Panc1 (cell line): ENCODE measurements around the gene DOCK4. TPM values are rescaled to one million over a fixed set of nuclear protein-coding genes. Genes with fewer than 3 reads are reported as not detected.

Experiments used
- ATAC-seq: fragments of 200-7000 bp; cut with Tn5 transposase; 2 replicates; pipeline ENCODE4 v1.9.1; 2020; ENCODE audit warnings: mild to moderate bottlenecking, moderate library complexity
- BruUV-seq: library from RNA; stranded (reverse); fragments of 400-500 nt; replicated peaks from 2 replicates; lab custom pipeline; 2021; lab: Mats Ljungman, UMichigan
- CTCF ChIA-PET: fragments of 300-600 bp; sonication (Branson Sonifier 250); formaldehyde crosslinking; loops from one replicate; lab custom pipeline; 2022; ENCODE audit warnings: antibody characterized with exemption; lab: Charles Lee
- POLR2A ChIA-PET: fragments of 300-600 bp; sonication (Branson Sonifier 250); formaldehyde crosslinking; loops from one replicate; lab custom pipeline; 2022; ENCODE audit warnings: antibody characterized with exemption; lab: Charles Lee
- DNase-seq: peaks from one replicate; pipeline ENCODE4 v3.0.0-alpha.2; 2010; ENCODE audit warnings: low read depth, low spot score
- H3K27ac ChIP-seq: 2 replicates; pipeline ENCODE4 v1.5.1; 2011; ENCODE audit warnings: mild to moderate bottlenecking, low read length, inconsistent platforms
- H3K27me3 ChIP-seq: fragments of 200-500 bp; sonication (Bioruptor generic); 2 replicates; pipeline ENCODE4 v1.6.0; 2014; ENCODE audit warnings: low read length, inconsistent platforms; ENCODE audit not compliant: control insufficient read depth, insufficient read depth
- H3K36me3 ChIP-seq: fragments of 200-500 bp; sonication (Bioruptor generic); 2 replicates; pipeline ENCODE4 v1.5.1; 2014; ENCODE audit warnings: inconsistent platforms, mild to moderate bottlenecking, low read length, moderate library complexity; ENCODE audit not compliant: control insufficient read depth, insufficient read depth
- H3K4me1 ChIP-seq: 2 replicates; pipeline ENCODE4 v1.5.1; 2011; ENCODE audit warnings: inconsistent platforms, mild to moderate bottlenecking, low read length, moderate library complexity; ENCODE audit not compliant: control insufficient read depth, insufficient read depth
- H3K4me3 ChIP-seq, 2 experiments: 2 replicates each; pipeline ENCODE4 v1.5.1; 2011 to 2012; ENCODE audit warnings: low read depth in 2 of 2, low read length in 2 of 2, mild to moderate bottlenecking in 2 of 2, inconsistent platforms in 1 of 2, moderate library complexity in 1 of 2
- H3K9me3 ChIP-seq: fragments of 200-500 bp; sonication (Bioruptor generic); 2 replicates; pipeline ENCODE4 v1.5.1; 2014; ENCODE audit warnings: low read depth, mild to moderate bottlenecking, inconsistent platforms, low read length, moderate library complexity; ENCODE audit not compliant: control insufficient read depth, insufficient read depth
- CTCF ChIP-seq: fragments of 450-650 bp; IDR thresholded peaks from 2 replicates; pipeline ENCODE4 v1.5.1; 2017; ENCODE audit warnings: mild to moderate bottlenecking
- POLR2AphosphoS5 ChIP-seq: IDR thresholded peaks from 2 replicates; pipeline ENCODE4 v1.6.1; 2012; ENCODE audit warnings: mild to moderate bottlenecking, low read depth, low read length, moderate library complexity
- REST ChIP-seq, 2 experiments: IDR thresholded peaks; 2 replicates each; pipeline ENCODE4 v1.6.1; 2011 to 2012; ENCODE audit warnings: low read depth in 2 of 2, control low read depth in 1 of 2, low read length in 1 of 2, mild to moderate bottlenecking in 1 of 2, moderate library complexity in 1 of 2; ENCODE audit not compliant: insufficient read depth in 1 of 2
- SIN3A ChIP-seq: IDR thresholded peaks from 2 replicates; pipeline ENCODE4 v1.6.1; 2012; ENCODE audit warnings: low read depth, mild to moderate bottlenecking, low read length, moderate library complexity, borderline replicate concordance; ENCODE audit not compliant: insufficient read depth
- TCF7L2 ChIP-seq: IDR thresholded peaks from 2 replicates; pipeline ENCODE4 v1.6.1; 2011; ENCODE audit warnings: mild to moderate bottlenecking, low read depth, low read length, inconsistent platforms
- in situ Hi-C: cut with HindIII; loops from 2 replicates; pipeline ENCODE4 v1.10.0; 2016; ENCODE audit warnings: low sequenced_read_pairs, low pct_unique_long_range_greater_than_20kb
- intact Hi-C: fragments of 100-400 bp; cut with micrococcal nuclease; formaldehyde crosslinking; loops from one replicate; pipeline ENCODE4 v1.10.0; 2022; ENCODE audit not compliant: unreplicated experiment
- total RNA-seq: library from RNA; stranded (reverse); gene quantifications from one replicate; pipeline ENCODE4 v1.2.1, GENCODE V29; 2021; ENCODE audit not compliant: unreplicated experiment

DOCK4 gene
- total RNA-seq, 1 experiment from 2014 or later: 10.8 TPM

- in situ Hi-C loops (no loop called here), intact Hi-C loops (no loop called here)
- H3K4me3 ChIP-seq: no peak overlapping the region
- no peak for TF ChIP-seq POLR2AphosphoS5
- TF ChIP-seq REST (IDR thresholded peaks at IDR 0.05; ENCODE audit: insufficient read depth in 1 of 2, low read depth in 2 of 2, low read length in 1 of 2): no peak
- no peak for TF ChIP-seq SIN3A
- no peak for TF ChIP-seq TCF7L2
- TF ChIP-seq CTCF: no peak
- no peaks in the 10 kb centered on the region for H3K9me3 ChIP-seq
- BruUV-seq: no TSS peak
- H3K36me3 ChIP-seq: no peaks in the 10 kb centered on the region
- no peak overlapping the region for H3K27ac ChIP-seq
- no peak for DNase-seq
- H3K27me3 ChIP-seq: no peaks in the 10 kb centered on the region
- ChIA-PET POLR2A (no interaction called here), CTCF (no interaction called here)
- no peak for ATAC-seq
- H3K4me1 ChIP-seq: no peaks in the 10 kb centered on the region
Measured at GRCh38 chr7:112183266-112183665, 22.9 kb downstream of the DOCK4 start.

DNA sequence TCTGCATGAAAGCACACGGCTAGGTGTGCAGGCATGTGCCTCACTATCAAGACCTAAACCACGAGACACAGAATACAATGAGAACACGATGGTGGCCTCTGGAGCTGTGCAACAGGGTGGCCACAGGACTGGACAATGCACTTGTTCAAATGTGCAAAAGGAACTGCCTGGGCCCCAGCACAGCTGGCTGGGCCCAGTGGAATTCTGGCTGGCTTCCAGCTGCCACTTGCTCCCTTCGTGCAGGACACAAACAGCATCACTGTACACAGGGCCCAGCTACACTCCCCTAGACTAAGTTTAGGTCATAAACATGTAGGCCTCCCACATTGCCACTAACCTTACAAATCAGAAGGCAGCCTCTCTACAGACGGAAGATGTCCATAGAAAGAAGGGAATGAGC is 23.4 kb downstream of the DOCK4 start:
- TF ChIP-seq CTCF: no peak
- TF ChIP-seq SIN3A: no peak
- no peak for TF ChIP-seq POLR2AphosphoS5
- no peak for TF ChIP-seq REST (IDR thresholded peaks at IDR 0.05; ENCODE audit: insufficient read depth in 1 of 2, low read depth in 2 of 2, low read length in 1 of 2)
- TF ChIP-seq TCF7L2: no peak
- H3K27ac ChIP-seq: no peak overlapping the region
- H3K4me3 ChIP-seq: no peak overlapping the region
- no peaks in the 10 kb centered on the region for H3K36me3 ChIP-seq
- ChIA-PET CTCF (no interaction called here), POLR2A (no interaction called here)
- no TSS peak for BruUV-seq
- in situ Hi-C loops: no loop called here
- no peaks in the 10 kb centered on the region for H3K4me1 ChIP-seq
- H3K27me3 ChIP-seq: no peaks in the 10 kb centered on the region
- intact Hi-C loops: no loop called here
- DNase-seq (no peak), ATAC-seq (no peak)
- H3K9me3 ChIP-seq: no peaks in the 10 kb centered on the region
